Progenitor cell of endocrine pancreas (in vitro differentiated cells): Measurements from ENCODE around the gene SAP30BP. TPM values are rescaled to one million over a fixed set of nuclear protein-coding genes. Genes with fewer than 3 reads are reported as not detected.
A peak's percentile ranks its signal among the peaks of the same experiment; 100 is the strongest.

Source experiments
- DNase-seq: peaks from one replicate; pipeline ENCODE4 v3.0.0; 2021; ENCODE audit warnings: low spot score; ENCODE audit not compliant: unreplicated experiment
- H3K27ac Mint-ChIP-seq: 2 replicates; pipeline ENCODE4 v1.8.0; 2021; ENCODE audit warnings: mild to moderate bottlenecking, moderate library complexity, mixed read lengths
- H3K27me3 Mint-ChIP-seq: 2 replicates; pipeline ENCODE4 v1.8.0; 2021; ENCODE audit warnings: mixed read lengths
- H3K36me3 Mint-ChIP-seq: 2 replicates; pipeline ENCODE4 v1.8.0; 2022; ENCODE audit warnings: mixed read lengths; ENCODE audit not compliant: insufficient read depth
- H3K4me1 Mint-ChIP-seq: 2 replicates; pipeline ENCODE4 v1.8.0; 2021; ENCODE audit warnings: low read depth, mixed read lengths
- H3K4me3 Mint-ChIP-seq: 2 replicates; pipeline ENCODE4 v1.8.0; 2021; ENCODE audit warnings: low read depth, mild to moderate bottlenecking, moderate library complexity, mixed read lengths
- H3K9me3 Mint-ChIP-seq: 2 replicates; pipeline ENCODE4 v1.8.0; 2021; ENCODE audit warnings: low read depth, mixed read lengths
- CTCF ChIP-seq: fragments of 200-600 bp; sonication (generic); IDR thresholded peaks from one replicate; pipeline ENCODE4 v1.5.0; 2021; ENCODE audit warnings: antibody characterized with exemption, mild to moderate bottlenecking; ENCODE audit not compliant: unreplicated experiment
- total RNA-seq: library from RNA; stranded (reverse); gene quantifications from 2 replicates; pipeline ENCODE4 v1.2.1, GENCODE V29; 2021

SAP30BP gene
- total RNA-seq, 1 donor from 2014 or later = 102 TPM

GRCh38 chr17:75740631-75741077, 73.5 kb downstream of the SAP30BP start:
- Mint-ChIP-seq H3K36me3 (no peaks in the 10 kb centered on the region), H3K27ac (no peak overlapping the region), H3K27me3 (no peaks in the 10 kb centered on the region), H3K9me3 (no peaks in the 10 kb centered on the region), H3K4me3 (no peak overlapping the region), H3K4me1 (no peaks in the 10 kb centered on the region)
- no peak for TF ChIP-seq CTCF
- DNase-seq = no peak

- H3K4me3 Mint-ChIP-seq = no peak overlapping the region
Observed at GRCh38 chr17:75742337-75742736, 75.2 kb downstream of the SAP30BP start.

GRCh38 chr17:75743625-75744206, 76.6 kb downstream of the SAP30BP start:
- no peak for TF ChIP-seq CTCF
- H3K4me1 Mint-ChIP-seq = no peaks in the 10 kb centered on the region
- H3K9me3 Mint-ChIP-seq = no peaks in the 10 kb centered on the region
- no peaks in the 10 kb centered on the region for H3K27me3 Mint-ChIP-seq
- H3K4me3 Mint-ChIP-seq = no peak overlapping the region
- no peak for DNase-seq
- H3K36me3 Mint-ChIP-seq = no peaks in the 10 kb centered on the region
- H3K27ac Mint-ChIP-seq = no peak overlapping the region

More at GRCh38 chr17:75742337-75742736, 75.2 kb downstream of the SAP30BP start:
- no peak for TF ChIP-seq CTCF
- no peaks in the 10 kb centered on the region for H3K27me3 Mint-ChIP-seq
- DNase-seq = no peak
- H3K4me1 Mint-ChIP-seq = no peaks in the 10 kb centered on the region
- H3K9me3 Mint-ChIP-seq = no peaks in the 10 kb centered on the region
- H3K36me3 Mint-ChIP-seq = no peaks in the 10 kb centered on the region
- no peak overlapping the region for H3K27ac Mint-ChIP-seq

GRCh38 chr17:75748706-75749105, 81.6 kb downstream of the SAP30BP start:
- no peak for TF ChIP-seq CTCF
- Mint-ChIP-seq H3K9me3 (no peaks in the 10 kb centered on the region), H3K27ac (no peak overlapping the region), H3K27me3 (peaks cover 5% of the 10 kb centered on the region), H3K36me3 (no peaks in the 10 kb centered on the region), H3K4me1 (no peaks in the 10 kb centered on the region), H3K4me3 (no peak overlapping the region)
- DNase-seq = no peak

GRCh38 chr17:75749545-75750389, 82.6 kb downstream of the SAP30BP start:
- Mint-ChIP-seq H3K4me3 (no peak overlapping the region), H3K4me1 (peaks cover 3% of the 10 kb centered on the region), H3K9me3 (no peaks in the 10 kb centered on the region), H3K36me3 (no peaks in the 10 kb centered on the region), H3K27ac (no peak overlapping the region), H3K27me3 (peaks cover 8% of the 10 kb centered on the region)
- peak; percentile 79 for DNase-seq
- TF ChIP-seq CTCF = peak; percentile 98
